Measurements from ENCODE around the gene IMMP2L. TPM values are rescaled to one million over a fixed set of nuclear protein-coding genes. Genes with fewer than 3 reads are reported as not detected.

IMMP2L gene
- total and polyA plus RNA-seq, 2 of the 13 experiments (the other 11 are each of a cell fraction or from before 2014, with no cell fraction given) = 7.8 to 16.9 TPM

DNA sequence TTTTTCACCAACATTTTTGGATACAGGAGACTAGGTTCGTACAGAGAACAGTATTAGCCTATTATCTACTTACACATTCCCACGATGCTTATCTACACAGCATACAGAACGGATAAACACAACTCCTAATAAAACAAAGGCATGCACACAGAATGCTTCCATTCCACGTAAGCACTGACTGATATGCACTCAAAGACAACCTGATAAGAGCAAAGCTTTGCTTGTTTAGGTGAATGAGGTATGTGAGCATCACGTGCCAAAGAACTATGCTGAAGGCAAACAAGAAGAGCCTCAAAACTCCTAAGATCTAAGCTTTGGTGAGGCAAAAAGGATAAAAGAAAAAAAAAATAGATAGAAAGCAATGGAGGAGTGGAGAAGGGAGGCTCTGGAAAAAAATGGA, 884.9 kb downstream of the IMMP2L start (continued):
- TF ChIP-seq GRHL1 (CRISPR knock-in tag; conservative IDR thresholded peaks at IDR 0.05) (no peak), ZFP41 (CRISPR knock-in tag; IDR thresholded peaks at IDR 0.05; ENCODE audit: borderline replicate concordance) (no peak), SALL1 (CRISPR knock-in tag; IDR thresholded peaks at IDR 0.05) (peak; percentile 25; the same call in 1 of the 2 replicates), NFE2 (CRISPR knock-in tag; IDR thresholded peaks at IDR 0.05) (no peak), GATAD2A (CRISPR knock-in tag; IDR thresholded peaks at IDR 0.05) (peak; percentile 54), CHCHD3 (CRISPR knock-in tag; IDR thresholded peaks at IDR 0.05) (no peak), ZNF34 (CRISPR knock-in tag; IDR thresholded peaks at IDR 0.05; ENCODE audit: borderline replicate concordance) (no peak), GATAD1 (CRISPR knock-in tag; IDR thresholded peaks at IDR 0.05) (no peak), TBX2 (CRISPR knock-in tag; IDR thresholded peaks at IDR 0.05; ENCODE audit: borderline replicate concordance) (no peak), ELK4 (CRISPR knock-in tag; IDR thresholded peaks at IDR 0.05; ENCODE audit: borderline replicate concordance) (no peak), REPIN1 (CRISPR knock-in tag; IDR thresholded peaks at IDR 0.05; ENCODE audit: borderline replicate concordance, low read depth) (peak; percentile 25; the same call in 1 of the 2 replicates), BORCS8-MEF2B (CRISPR knock-in tag; IDR thresholded peaks at IDR 0.05) (no peak), HMG20A (CRISPR knock-in tag; IDR thresholded peaks at IDR 0.05; ENCODE audit: borderline replicate concordance) (0 out of 2 replicates have a peak, but pooled peaks have one; percentile 38), TRAFD1 (CRISPR knock-in tag; IDR thresholded peaks at IDR 0.05; ENCODE audit: borderline replicate concordance) (no peak), ZNF160 (CRISPR knock-in tag; IDR thresholded peaks at IDR 0.05) (no peak), SMARCC2 (IDR thresholded peaks at IDR 0.05) (no peak), SAFB2 (CRISPR knock-in tag; IDR thresholded peaks at IDR 0.05; ENCODE audit: borderline replicate concordance, low read depth) (no peak), HCFC1 (IDR thresholded peaks at IDR 0.05; ENCODE audit: low read depth, low read length) (no peak), GFI1 (CRISPR knock-in tag; IDR thresholded peaks at IDR 0.05; ENCODE audit: borderline replicate concordance) (peak; percentile 31; the same call in 1 of the 2 replicates), DZIP1 (CRISPR knock-in tag; IDR thresholded peaks at IDR 0.05) (no peak)
- TF ChIP-seq, protein P1, sequence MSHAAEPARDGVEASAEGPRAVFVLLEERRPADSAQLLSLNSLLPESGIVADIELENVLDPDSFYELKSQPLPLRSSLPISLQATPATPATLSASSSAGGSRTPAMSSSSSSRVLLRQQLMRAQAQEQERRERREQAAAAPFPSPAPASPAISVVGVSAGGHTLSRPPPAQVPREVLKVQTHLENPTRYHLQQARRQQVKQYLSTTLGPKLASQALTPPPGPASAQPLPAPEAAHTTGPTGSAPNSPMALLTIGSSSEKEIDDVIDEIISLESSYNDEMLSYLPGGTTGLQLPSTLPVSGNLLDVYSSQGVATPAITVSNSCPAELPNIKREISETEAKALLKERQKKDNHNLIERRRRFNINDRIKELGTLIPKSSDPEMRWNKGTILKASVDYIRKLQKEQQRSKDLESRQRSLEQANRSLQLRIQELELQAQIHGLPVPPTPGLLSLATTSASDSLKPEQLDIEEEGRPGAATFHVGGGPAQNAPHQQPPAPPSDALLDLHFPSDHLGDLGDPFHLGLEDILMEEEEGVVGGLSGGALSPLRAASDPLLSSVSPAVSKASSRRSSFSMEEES (CRISPR knock-in tag; IDR thresholded peaks at IDR 0.05) = peak; percentile 55; the same call in 1 of the 2 replicates
- TF ChIP-seq, protein P2, sequence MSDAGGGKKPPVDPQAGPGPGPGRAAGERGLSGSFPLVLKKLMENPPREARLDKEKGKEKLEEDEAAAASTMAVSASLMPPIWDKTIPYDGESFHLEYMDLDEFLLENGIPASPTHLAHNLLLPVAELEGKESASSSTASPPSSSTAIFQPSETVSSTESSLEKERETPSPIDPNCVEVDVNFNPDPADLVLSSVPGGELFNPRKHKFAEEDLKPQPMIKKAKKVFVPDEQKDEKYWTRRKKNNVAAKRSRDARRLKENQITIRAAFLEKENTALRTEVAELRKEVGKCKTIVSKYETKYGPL (CRISPR knock-in tag; IDR thresholded peaks at IDR 0.05) = no peak

All from HepG2 (cell line).